Osteoblast (primary cell): ENCODE results near the gene PNPLA7. TPM values are rescaled to one million over a fixed set of nuclear protein-coding genes. Genes with fewer than 3 reads are reported as not detected.

ENCODE experiments used
- DNase-seq: peaks from one replicate; pipeline ENCODE4 v3.0.0; 2011; ENCODE audit warnings: low spot score, mixed read lengths; ENCODE audit not compliant: insufficient read length; ENCODE audit errors: missing footprints
- H2AFZ ChIP-seq: 2 replicates; pipeline ENCODE4 v1.6.0; 2011; ENCODE audit warnings: mild to moderate bottlenecking, low read length
- H3K27ac ChIP-seq: 2 replicates; pipeline ENCODE4 v1.5.1; 2011; ENCODE audit warnings: mild to moderate bottlenecking, low read depth, low read length, moderate library complexity
- H3K27me3 ChIP-seq: 2 replicates; pipeline ENCODE4 v1.6.0; 2012; ENCODE audit warnings: mild to moderate bottlenecking, control low read depth, inconsistent platforms, low read length, moderate library complexity; ENCODE audit not compliant: insufficient read depth
- H3K36me3 ChIP-seq: 2 replicates; pipeline ENCODE4 v1.5.1; 2011; ENCODE audit warnings: mild to moderate bottlenecking, low read length, control low read depth, moderate library complexity; ENCODE audit not compliant: insufficient read depth
- H3K4me1 ChIP-seq: 2 replicates; pipeline ENCODE4 v1.5.1; 2011; ENCODE audit warnings: mild to moderate bottlenecking, low read length, control low read depth, moderate library complexity; ENCODE audit not compliant: insufficient read depth
- H3K4me2 ChIP-seq: 2 replicates; pipeline ENCODE4 v1.6.0; 2011; ENCODE audit warnings: mild to moderate bottlenecking, low read length; ENCODE audit not compliant: insufficient read depth
- H3K4me3 ChIP-seq: fragments of 200-600 bp; sonication (generic); 3 replicates; pipeline ENCODE4 v1.5.1; 2012; ENCODE audit warnings: mild to moderate bottlenecking, low read length, inconsistent platforms; ENCODE audit not compliant: insufficient read depth
- H3K79me2 ChIP-seq: 2 replicates; pipeline ENCODE4 v1.6.0; 2012; ENCODE audit warnings: mild to moderate bottlenecking, low read length, control low read depth, inconsistent platforms; ENCODE audit not compliant: insufficient read depth
- H3K9me3 ChIP-seq: 2 replicates; pipeline ENCODE4 v1.5.1; 2011; ENCODE audit warnings: low read depth, low read length, control low read depth
- H4K20me1 ChIP-seq: 2 replicates; pipeline ENCODE4 v1.6.0; 2012; ENCODE audit warnings: mild to moderate bottlenecking, low read length, control low read depth; ENCODE audit not compliant: insufficient read depth
- CTCF ChIP-seq: IDR thresholded peaks from 2 replicates; pipeline ENCODE4 v1.5.1; 2011; ENCODE audit warnings: mild to moderate bottlenecking, low read depth, low read length, moderate library complexity; ENCODE audit errors: extremely low read depth
- total RNA-seq: library from RNA; depleted of rRNA; stranded (reverse); fragments of >200 nt; gene quantifications from 2 replicates; pipeline ENCODE4 v1.2.3, GENCODE V29; 2012

PNPLA7 gene
- total RNA-seq, 1 donor = 1.8 TPM

DNA sequence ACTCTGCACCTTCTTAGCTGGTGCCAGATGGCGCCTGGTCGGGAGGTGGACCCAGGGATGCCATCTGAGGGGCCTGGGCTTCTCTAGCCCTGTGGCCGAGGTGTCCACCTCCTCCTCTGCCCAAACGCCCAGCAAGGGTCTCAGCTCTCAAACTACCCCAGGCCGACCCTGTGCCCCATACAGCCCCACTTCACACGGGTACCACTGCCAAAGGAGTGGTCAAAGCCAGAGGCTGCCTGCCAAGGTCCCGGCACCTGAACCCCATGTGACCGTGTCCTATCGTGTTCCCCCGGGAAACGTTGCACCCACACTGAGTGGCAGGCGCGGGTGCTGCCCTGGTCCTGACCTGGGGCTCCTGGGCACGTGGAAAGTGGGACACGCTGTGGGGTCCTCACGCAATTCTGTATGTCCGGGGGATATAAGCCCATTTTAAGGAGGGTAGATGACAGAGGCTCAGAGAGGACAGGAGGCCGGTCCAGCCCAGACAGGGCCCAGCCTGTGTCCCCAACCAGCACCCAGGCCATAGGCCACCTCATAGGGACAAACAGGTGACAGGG, 111.0 kb downstream of the PNPLA7 start:
- Histone ChIP-seq H3K4me2 (no peak overlapping the region), H3K4me3 (no peak overlapping the region), H2AFZ (no peak overlapping the region), H3K79me2 (no peaks in the 10 kb centered on the region), H3K27ac (no peak overlapping the region), H4K20me1 (no peaks in the 10 kb centered on the region), H3K4me1 (peaks cover 8% of the 10 kb centered on the region), H3K36me3 (no peaks in the 10 kb centered on the region), H3K9me3 (no peaks in the 10 kb centered on the region), H3K27me3 (peaks cover 12% of the 10 kb centered on the region)
- no peak for TF ChIP-seq CTCF
- DNase-seq = no peak

DNA sequence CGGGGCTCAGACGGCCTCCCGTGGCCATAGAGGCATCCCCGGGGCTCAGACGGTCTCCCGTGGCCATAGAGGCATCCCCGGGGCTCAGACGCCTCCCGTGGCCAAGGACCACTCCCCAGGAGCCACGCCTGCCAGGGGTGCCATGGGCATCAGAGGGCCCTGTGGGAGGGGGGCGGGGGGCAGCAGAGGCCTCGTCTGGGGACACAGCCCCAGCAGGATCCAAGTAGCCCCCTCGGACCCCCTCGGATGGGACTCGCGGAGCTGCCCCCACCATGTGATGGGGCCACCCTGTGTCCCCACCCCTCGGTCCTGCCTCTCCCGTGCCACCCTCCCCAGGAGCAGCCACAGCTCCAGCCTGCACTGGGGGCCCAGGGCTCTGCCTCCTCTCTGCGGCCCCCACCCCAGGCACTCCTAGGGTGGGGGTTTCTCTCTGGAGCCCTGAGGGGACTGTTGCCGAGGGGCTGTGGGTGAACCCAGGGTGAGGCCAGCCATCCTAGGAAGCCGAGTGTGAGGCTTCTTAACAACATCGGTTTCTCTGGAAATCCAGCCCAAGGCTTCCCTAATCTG, 111.5 kb downstream of the PNPLA7 start:
- TF ChIP-seq CTCF = no peak
- DNase-seq = no peak
- Histone ChIP-seq H3K36me3 (no peaks in the 10 kb centered on the region), H3K27ac (no peak overlapping the region), H3K4me1 (peaks cover 8% of the 10 kb centered on the region), H3K4me3 (no peak overlapping the region), H3K9me3 (no peaks in the 10 kb centered on the region), H3K79me2 (no peaks in the 10 kb centered on the region), H2AFZ (no peak overlapping the region), H3K4me2 (no peak overlapping the region), H4K20me1 (no peaks in the 10 kb centered on the region), H3K27me3 (peaks cover 12% of the 10 kb centered on the region)

GRCh38 chr9:137437691-137438590, 112.3 kb downstream of the PNPLA7 start:
- no peaks in the 10 kb centered on the region for H3K79me2 ChIP-seq
- no peaks in the 10 kb centered on the region for H3K36me3 ChIP-seq
- no peak overlapping the region for H2AFZ ChIP-seq
- H3K27ac ChIP-seq = no peak overlapping the region
- DNase-seq = peak; percentile 83
- H3K9me3 ChIP-seq = no peaks in the 10 kb centered on the region
- no peak overlapping the region for H3K4me2 ChIP-seq
- TF ChIP-seq CTCF = no peak
- peaks cover 8% of the 10 kb centered on the region for H3K4me1 ChIP-seq
- no peak overlapping the region for H3K4me3 ChIP-seq
- H3K27me3 ChIP-seq = peaks cover 11% of the 10 kb centered on the region
- H4K20me1 ChIP-seq = no peaks in the 10 kb centered on the region
